Spleen (tissue), 11 donors: ENCODE data around the gene PRUNE2. TPM values are rescaled to one million over a fixed set of nuclear protein-coding genes. Genes with fewer than 3 reads are reported as not detected.

Experiments
- DNase-seq: peaks from one replicate; pipeline ENCODE4 v3.0.0-alpha.2; 2020
- H3K27ac ChIP-seq, 8 donors: fragments of 200-600 bp; sonication (generic) in 7 of 8; 1 replicate in 4 of 8; 2 replicates in 4 of 8; pipeline versions ENCODE4 v1.5.0 to v1.8.0; 2016 to 2021; ENCODE audit warnings: inconsistent platforms in 4 of 8, mild to moderate bottlenecking in 4 of 8, moderate library complexity in 1 of 8
- H3K27me3 ChIP-seq, 7 donors: fragments of 200-600 bp; sonication (generic) in 6 of 7; replicated peaks in 1 of 7; 1 replicate in 4 of 7; 2 replicates in 3 of 7; pipeline versions ENCODE4 v1.5.0 to v1.8.0; 2016 to 2021; ENCODE audit warnings: inconsistent platforms in 3 of 7, mild to moderate bottlenecking in 1 of 7
- H3K36me3 ChIP-seq, 6 donors: fragments of 200-600 bp; sonication (generic) in 5 of 6; 1 replicate in 4 of 6; 2 replicates in 2 of 6; pipeline versions ENCODE4 v1.5.0 to v1.8.0; 2016 to 2021; ENCODE audit warnings: inconsistent platforms in 2 of 6
- H3K4me1 ChIP-seq, 6 donors: fragments of 200-600 bp; sonication (generic) in 5 of 6; 1 replicate in 3 of 6; 2 replicates in 3 of 6; pipeline versions ENCODE4 v1.5.0 to v1.8.0; 2016 to 2021; ENCODE audit warnings: inconsistent platforms in 3 of 6
- H3K4me3 ChIP-seq, 8 donors: fragments of 200-600 bp; sonication (generic) in 7 of 8; 1 replicate in 4 of 8; 2 replicates in 4 of 8; pipeline versions ENCODE4 v1.5.0 to v1.8.0; 2016 to 2021; ENCODE audit warnings: inconsistent platforms in 4 of 8, mild to moderate bottlenecking in 4 of 8, moderate library complexity in 2 of 8
- H3K9me3 ChIP-seq, 8 donors: fragments of 200-600 bp; sonication (generic) in 7 of 8; 1 replicate in 4 of 8; 2 replicates in 4 of 8; pipeline versions ENCODE4 v1.5.0 to v1.8.0; 2016 to 2021; ENCODE audit warnings: inconsistent platforms in 4 of 8
- CTCF ChIP-seq, 11 experiments: fragments of 200-600 bp in 7 of 11; fragments of 450-650 bp in 4 of 11; sonication (generic) in 4 of 11; IDR thresholded peaks in 8 of 11; conservative IDR thresholded peaks in 3 of 11; 1 replicate in 7 of 11; 2 replicates in 4 of 11; pipeline versions ENCODE4 v1.4.0 to v1.8.0; 2016 to 2021; ENCODE audit warnings: antibody characterized with exemption in 11 of 11, inconsistent platforms in 4 of 11, mild to moderate bottlenecking in 1 of 11
- POLR2A ChIP-seq, 3 donors: fragments of 450-650 bp; IDR thresholded peaks; one replicate each; pipeline ENCODE4 v1.5.1; 2017; ENCODE audit warnings: antibody characterized with exemption in 3 of 3, mild to moderate bottlenecking in 1 of 3
- POLR2AphosphoS5 ChIP-seq, 3 donors: sonication (generic); formaldehyde crosslinking; IDR thresholded peaks; one replicate each; pipeline ENCODE4 v1.5.1; 2017; ENCODE audit warnings: antibody characterized with exemption in 3 of 3
- WGBS, 5 donors: extraction: QIAGEN DNeasy Blood & Tissue Kit in 3 of 5; methylation state at CpG; one replicate each; pipeline versions ENCODE4 v1.1.5 to v1.1.7; 2013 to 2018; 5-methylcytosine and 5-hydroxymethylcytosine counted together
- intact Hi-C: fragments of 100-400 bp; cut with DNase I; formaldehyde crosslinking; loops from one replicate; pipeline ENCODE4 v1.15.0; 2023; ENCODE audit warnings: low total_unique reads
- polyA plus RNA-seq, 3 donors: library from polyadenylated mRNA; stranded (reverse); fragments of 200-250 nt; gene quantifications; one replicate each; pipeline ENCODE4 v1.2.1, GENCODE V29; 2013
- total RNA-seq, 7 donors: library from RNA; depleted of rRNA in 3 of 7; stranded (reverse); fragments of >200 nt in 3 of 7; fragmentation: NEBNext Ultra II Directional in 4 of 7; extraction: Animal tissue kit (Norgen Biotek cat#: 25700) in 4 of 7; gene quantifications; one replicate each; pipeline versions ENCODE4 v1.1.0 to v1.2.1, GENCODE V29; 2016 to 2021
- donor health status: healthy with polysubstance abuse.
- donor health status: DM: no; HTN: no; CAD: no; lungs with moderate emphysema.
- donor health status: DM: no; HTN: no; CAD: no.
- donor health status: Bipolar disorder and iron deficiency.
- donor health status: healthy.
- donor health status: DM: no; HTN: no; CAD: no.
- donor health status: DM: yes; HTN: yes; CAD: no.

The PRUNE2 gene
- total and polyA plus RNA-seq, 10 donors, result 3.3 to 23.6 (median 14.0) TPM

GRCh38 chr9:76725011-76725546 lies 180.8 kb downstream of the PRUNE2 start:
- H3K27ac ChIP-seq, result no peak overlapping the region
- no peaks in the 10 kb centered on the region for H3K36me3 ChIP-seq
- intact Hi-C loops, result no loop called here
- no peak overlapping the region for H3K4me3 ChIP-seq
- no peak for TF ChIP-seq POLR2AphosphoS5 (IDR thresholded peaks at IDR 0.05)
- no peak for TF ChIP-seq POLR2A (IDR thresholded peaks at IDR 0.05)
- TF ChIP-seq CTCF (IDR thresholded peaks at IDR 0.05 in 8 of 11, conservative IDR thresholded peaks at IDR 0.05 in 3 of 11), result no peak
- H3K27me3 ChIP-seq, result peaks cover 0 to 18% (median 0%) of the 10 kb centered on the region in 7 donors
- H3K4me1 ChIP-seq, result no peaks in the 10 kb centered on the region
- no peak for DNase-seq
- 12 to 28% (median 20%) methylated on average over 4 of the region's 4 CpGs for WGBS, 5 donors
- no peaks in the 10 kb centered on the region for H3K9me3 ChIP-seq

- intact Hi-C loops, result no loop called here
- Histone ChIP-seq H3K36me3 (no peaks in the 10 kb centered on the region), H3K9me3 (no peaks in the 10 kb centered on the region), H3K27ac (no peak overlapping the region), H3K4me3 (no peak overlapping the region), H3K4me1 (peaks cover 0 to 10% (median 0%) of the 10 kb centered on the region in 6 donors), H3K27me3 (peaks cover 0 to 15% (median 0%) of the 10 kb centered on the region in 7 donors)
- TF ChIP-seq CTCF (IDR thresholded peaks at IDR 0.05 in 8 of 11, conservative IDR thresholded peaks at IDR 0.05 in 3 of 11) (no peak), POLR2A (IDR thresholded peaks at IDR 0.05) (no peak)
- DNase-seq, result no peak
- 66 to 73% (median 67%) methylated on average over 3 of the region's 3 CpGs for WGBS, 5 donors
Observed at GRCh38 chr9:76720245-76720644, 185.7 kb downstream of the PRUNE2 start.

- intact Hi-C loops, result no loop called here
- TF ChIP-seq CTCF (IDR thresholded peaks at IDR 0.05 in 8 of 11, conservative IDR thresholded peaks at IDR 0.05 in 3 of 11) (no peak), POLR2A (IDR thresholded peaks at IDR 0.05) (no peak), POLR2AphosphoS5 (IDR thresholded peaks at IDR 0.05) (no peak)
- Histone ChIP-seq H3K4me1 (peaks cover 0 to 18% (median 3%) of the 10 kb centered on the region in 6 donors), H3K27me3 (no peaks in the 10 kb centered on the region), H3K36me3 (no peaks in the 10 kb centered on the region), H3K27ac (no peak overlapping the region), H3K4me3 (no peak overlapping the region), H3K9me3 (no peaks in the 10 kb centered on the region)
- DNase-seq, result no peak
- 78 to 87% (median 84%) methylated on average over 4 of the region's 4 CpGs for WGBS, 5 donors
Observed at GRCh38 chr9:76718166-76718565, 187.7 kb downstream of the PRUNE2 start.

- WGBS, 5 donors, result 22 to 52% (median 30%) methylated on average over 5 of the region's 5 CpGs
- no peaks in the 10 kb centered on the region for H3K36me3 ChIP-seq
- no peak for DNase-seq
- peaks cover 0 to 18% (median 3%) of the 10 kb centered on the region in 6 donors for H3K4me1 ChIP-seq
- H3K27me3 ChIP-seq, result no peaks in the 10 kb centered on the region
- no peaks in the 10 kb centered on the region for H3K9me3 ChIP-seq
- no peak overlapping the region for H3K4me3 ChIP-seq
- TF ChIP-seq POLR2A (IDR thresholded peaks at IDR 0.05), result no peak
- no peak for TF ChIP-seq POLR2AphosphoS5 (IDR thresholded peaks at IDR 0.05)
- TF ChIP-seq CTCF (IDR thresholded peaks at IDR 0.05 in 8 of 11, conservative IDR thresholded peaks at IDR 0.05 in 3 of 11), result no peak
- intact Hi-C loops, result no loop called here
- H3K27ac ChIP-seq, result no peak overlapping the region
Observed at GRCh38 chr9:76717613-76718012, 188.3 kb downstream of the PRUNE2 start.
